ENCODE results near the gene KIAA1958. TPM values are rescaled to one million over a fixed set of nuclear protein-coding genes. Genes with fewer than 3 reads are reported as not detected.

KIAA1958 gene
- total and polyA plus RNA-seq, 2 donors (not counting 1 experiment from before 2014, with no cell fraction given) = 2.4 to 15.3 TPM

GRCh38 chr9:112437406-112437805 is 49.2 kb upstream of the KIAA1958 start:
- Histone ChIP-seq H3K79me2 (ENCODE audit: control insufficient read depth, insufficient read depth, low read length) (no peaks in the 10 kb centered on the region), H3K9ac (ENCODE audit: low read length) (no peak overlapping the region), H4K20me1 (ENCODE audit: control insufficient read depth, insufficient read depth, low read length, poor library complexity, severe bottlenecking) (no peaks in the 10 kb centered on the region), H2AFZ (ENCODE audit: insufficient read depth, low read depth, low read length, poor library complexity, severe bottlenecking) (no peak overlapping the region), H3K4me3 (ENCODE audit: control extremely low read depth in 1 of 5, extremely low read depth in 1 of 5, insufficient read depth in 1 of 5, low read depth in 2 of 5, low read length in 4 of 5) (no peak overlapping the region), H3K9me3 (ENCODE audit: control extremely low read depth in 1 of 3, control insufficient read depth in 2 of 3, insufficient read depth in 1 of 3, low read length in 2 of 3) (no peaks in the 10 kb centered on the region), H3K4me2 (replicated peaks; ENCODE audit: low read depth, low read length, poor library complexity, severe bottlenecking) (no peak overlapping the region), H3K27ac (ENCODE audit: low read length in 2 of 2) (no peak overlapping the region), H3K36me3 (replicated peaks in 1 of 2; ENCODE audit: control extremely low read depth in 1 of 2, control insufficient read depth in 1 of 2, extremely low read depth in 1 of 2, insufficient read depth in 2 of 2, low read length in 1 of 2) (no peaks in the 10 kb centered on the region), H3K4me1 (ENCODE audit: control insufficient read depth in 2 of 2, insufficient read depth in 2 of 2, low read length in 2 of 2) (no peaks in the 10 kb centered on the region), H3K27me3 (replicated peaks in 1 of 4; ENCODE audit: control extremely low read depth in 1 of 4, control insufficient read depth in 3 of 4, insufficient read depth in 4 of 4, low read length in 3 of 4) (no peaks in the 10 kb centered on the region)
- Mint-ChIP-seq H3K27ac (no peak overlapping the region), H3K27me3 (no peaks in the 10 kb centered on the region), H3K4me1 (no peaks in the 10 kb centered on the region), H3K9me3 (ENCODE audit: insufficient read depth) (no peaks in the 10 kb centered on the region), H3K4me3 (no peak overlapping the region)
- ChIA-PET CTCF (interaction anchor here (1.8 to 2.3 kb wide), 2 partner anchors 355 to 382 kb away, joined by 5 to 6 read pairs; no protein-coding TSS in a partner anchor), POLR2A (no interaction called here)
- ATAC-seq (ENCODE audit: low read depth) (no peak), DNase-seq (no peak)
- intact Hi-C loops (cut with micrococcal nuclease) = no loop called here
- TF ChIP-seq CTCF (IDR thresholded peaks at IDR 0.05) (no peak), EZH2 (IDR thresholded peaks at IDR 0.05; ENCODE audit: borderline replicate concordance, insufficient read depth, low read depth, low read length, poor library complexity, severe bottlenecking) (no peak)
- WGBS (ENCODE audit: insufficient coverage) = 100% methylated on average over 2 of the region's 2 CpGs

GRCh38 chr9:112439171-112439570 is 47.5 kb upstream of the KIAA1958 start:
- ATAC-seq (ENCODE audit: low read depth) (no peak), DNase-seq (no peak)
- Histone ChIP-seq H3K4me1 (ENCODE audit: control insufficient read depth in 2 of 2, insufficient read depth in 2 of 2, low read length in 2 of 2) (no peaks in the 10 kb centered on the region), H3K79me2 (ENCODE audit: control insufficient read depth, insufficient read depth, low read length) (no peaks in the 10 kb centered on the region), H3K36me3 (replicated peaks in 1 of 2; ENCODE audit: control extremely low read depth in 1 of 2, control insufficient read depth in 1 of 2, extremely low read depth in 1 of 2, insufficient read depth in 2 of 2, low read length in 1 of 2) (no peaks in the 10 kb centered on the region), H3K27ac (ENCODE audit: low read length in 2 of 2) (no peak overlapping the region), H3K4me3 (ENCODE audit: control extremely low read depth in 1 of 5, extremely low read depth in 1 of 5, insufficient read depth in 1 of 5, low read depth in 2 of 5, low read length in 4 of 5) (no peak overlapping the region), H3K9me3 (ENCODE audit: control extremely low read depth in 1 of 3, control insufficient read depth in 2 of 3, insufficient read depth in 1 of 3, low read length in 2 of 3) (no peaks in the 10 kb centered on the region), H3K4me2 (replicated peaks; ENCODE audit: low read depth, low read length, poor library complexity, severe bottlenecking) (no peak overlapping the region), H3K27me3 (replicated peaks in 1 of 4; ENCODE audit: control extremely low read depth in 1 of 4, control insufficient read depth in 3 of 4, insufficient read depth in 4 of 4, low read length in 3 of 4) (no peaks in the 10 kb centered on the region), H3K9ac (ENCODE audit: low read length) (no peak overlapping the region), H4K20me1 (ENCODE audit: control insufficient read depth, insufficient read depth, low read length, poor library complexity, severe bottlenecking) (no peaks in the 10 kb centered on the region), H2AFZ (ENCODE audit: insufficient read depth, low read depth, low read length, poor library complexity, severe bottlenecking) (no peak overlapping the region)
- H3K9me3 Mint-ChIP-seq (ENCODE audit: insufficient read depth) = no peaks in the 10 kb centered on the region
- H3K27ac Mint-ChIP-seq = no peak overlapping the region
- TF ChIP-seq CTCF (IDR thresholded peaks at IDR 0.05) = no peak
- TF ChIP-seq EZH2 (IDR thresholded peaks at IDR 0.05; ENCODE audit: borderline replicate concordance, insufficient read depth, low read depth, low read length, poor library complexity, severe bottlenecking) = no peak
- intact Hi-C loops (cut with micrococcal nuclease) = no loop called here
- peaks cover 2% of the 10 kb centered on the region for H3K4me1 Mint-ChIP-seq
- no peak overlapping the region for H3K4me3 Mint-ChIP-seq
- POLR2A ChIA-PET = no interaction called here
- CTCF ChIA-PET = interaction anchor here (1.7 to 2.3 kb wide), 2 partner anchors 354 to 381 kb away, joined by 5 read pairs; no protein-coding TSS in a partner anchor
- WGBS (ENCODE audit: insufficient coverage) = 100% methylated on average over 1 of the region's 2 CpGs
- no peaks in the 10 kb centered on the region for H3K27me3 Mint-ChIP-seq
